ENCODE measurements around the gene SAP25. TPM values are rescaled to one million over a fixed set of nuclear protein-coding genes. Genes with fewer than 3 reads are reported as not detected.
A peak's percentile ranks its signal among the peaks of the same experiment; 100 is the strongest.

Gene SAP25
- total RNA-seq, 1 experiment from 2014 or later: 4.4 TPM

- Histone ChIP-seq H3K36me3 (ENCODE audit: control insufficient read depth in 1 of 2, insufficient read depth in 2 of 2, low read length in 2 of 2) (peaks cover 8 to 9% of the 10 kb centered on the region in 2 experiments; a peak in 3 of 4 replicates), H2AFZ (ENCODE audit: low read depth, low read length, poor library complexity, severe bottlenecking) (no peak overlapping the region), H3K79me2 (ENCODE audit: insufficient read depth, low read length) (peaks cover 11% of the 10 kb centered on the region; the same call in 1 of the 2 replicates), H3K9me3 (ENCODE audit: control insufficient read depth in 1 of 2, insufficient read depth in 1 of 2, low read depth in 1 of 2, low read length in 2 of 2) (no peaks in the 10 kb centered on the region), H3K27me3 (ENCODE audit: insufficient read depth, low read length) (no peaks in the 10 kb centered on the region), H3K4me3 (replicated peaks in 1 of 2; ENCODE audit: low read depth in 1 of 2, low read length in 2 of 2) (no peak overlapping the region), H3K27ac (ENCODE audit: low read depth, low read length) (peak overlapping the region; percentile 1; the same call in 1 of the 2 replicates), H3K4me1 (ENCODE audit: control insufficient read depth in 1 of 2, insufficient read depth in 2 of 2, low read length in 2 of 2) (peaks cover 2 to 22% of the 10 kb centered on the region in 2 experiments; a peak in 3 of 4 replicates), H4K20me1 (ENCODE audit: insufficient read depth) (no peaks in the 10 kb centered on the region), H3K9me2 (ENCODE audit: insufficient read depth) (no peaks in the 10 kb centered on the region), H3K9ac (ENCODE audit: low read length) (no peak overlapping the region), H3K4me2 (ENCODE audit: low read length) (peak overlapping the region; percentile 88; the same call in 1 of the 2 replicates)
- DNase-seq (ENCODE audit: low read depth, low spot score) (no peak), ATAC-seq (no peak)
- POLR2A ChIA-PET: no interaction called here
- TF ChIP-seq EZH2 (IDR thresholded peaks at IDR 0.05): no peak
- BruUV-seq (replicated peaks): TSS peak; percentile 18
- CTCF ChIA-PET: no interaction called here
- intact Hi-C loops (cut with micrococcal nuclease): no loop called here
- RAD21 ChIA-PET (ENCODE audit: low non-redundant PET in 1 of 2, low total read pairs in 2 of 2, uncharacterized antibody in 2 of 2, unreplicated experiment in 2 of 2): no interaction called here
Observed at GRCh38 chr7:100583132-100584053, 9.7 kb upstream of the SAP25 start.

- no TSS peak for BruUV-seq (replicated peaks)
- Histone ChIP-seq H4K20me1 (ENCODE audit: insufficient read depth) (no peaks in the 10 kb centered on the region), H3K36me3 (ENCODE audit: control insufficient read depth in 1 of 2, insufficient read depth in 2 of 2, low read length in 2 of 2) (peaks cover 8 to 9% of the 10 kb centered on the region in 2 experiments; a peak in 3 of 4 replicates), H3K9ac (ENCODE audit: low read length) (no peak overlapping the region), H2AFZ (ENCODE audit: low read depth, low read length, poor library complexity, severe bottlenecking) (no peak overlapping the region), H3K27ac (ENCODE audit: low read depth, low read length) (no peak overlapping the region), H3K79me2 (ENCODE audit: insufficient read depth, low read length) (peaks cover 11% of the 10 kb centered on the region; the same call in 1 of the 2 replicates), H3K9me3 (ENCODE audit: control insufficient read depth in 1 of 2, insufficient read depth in 1 of 2, low read depth in 1 of 2, low read length in 2 of 2) (no peaks in the 10 kb centered on the region), H3K27me3 (ENCODE audit: insufficient read depth, low read length) (no peaks in the 10 kb centered on the region), H3K4me1 (ENCODE audit: control insufficient read depth in 1 of 2, insufficient read depth in 2 of 2, low read length in 2 of 2) (peaks cover 2 to 22% of the 10 kb centered on the region in 2 experiments; a peak in 2 of 4 replicates), H3K4me3 (replicated peaks in 1 of 2; ENCODE audit: low read depth in 1 of 2, low read length in 2 of 2) (no peak overlapping the region), H3K4me2 (ENCODE audit: low read length) (no peak overlapping the region), H3K9me2 (ENCODE audit: insufficient read depth) (no peaks in the 10 kb centered on the region)
- DNase-seq (ENCODE audit: low read depth, low spot score) (no peak), ATAC-seq (no peak)
- CTCF ChIA-PET: no interaction called here
- RAD21 ChIA-PET (ENCODE audit: low non-redundant PET in 1 of 2, low total read pairs in 2 of 2, uncharacterized antibody in 2 of 2, unreplicated experiment in 2 of 2): no interaction called here
- POLR2A ChIA-PET: no interaction called here
- intact Hi-C loops (cut with micrococcal nuclease): no loop called here
- TF ChIP-seq ZFX (IDR thresholded peaks at IDR 0.05) (no peak), SIN3A (IDR thresholded peaks at IDR 0.05; ENCODE audit: low read depth) (no peak), EZH2 (IDR thresholded peaks at IDR 0.05) (no peak), SP1 (IDR thresholded peaks at IDR 0.05; ENCODE audit: low read depth) (no peak), POLR2AphosphoS5 (IDR thresholded peaks at IDR 0.05; ENCODE audit: low read depth, low read length) (no peak), TCF7L2 (IDR thresholded peaks at IDR 0.05; ENCODE audit: borderline replicate concordance, extremely low read depth, insufficient read depth, insufficient read length) (no peak), ATF3 (IDR thresholded peaks at IDR 0.05) (no peak), POLR2A (IDR thresholded peaks at IDR 0.05; ENCODE audit: borderline replicate concordance, extremely low read depth, insufficient read depth, insufficient read length) (no peak), ELF1 (IDR thresholded peaks at IDR 0.05; ENCODE audit: borderline replicate concordance, low read depth) (no peak), EGR1 (IDR thresholded peaks at IDR 0.05; ENCODE audit: low read depth) (no peak), YY1 (IDR thresholded peaks at IDR 0.05; ENCODE audit: extremely low read depth, insufficient replicate concordance, low read depth, low read length) (no peak), CEBPB (IDR thresholded peaks at IDR 0.05; ENCODE audit: low read depth) (no peak)
- TF ChIP-seq, protein P1, sequence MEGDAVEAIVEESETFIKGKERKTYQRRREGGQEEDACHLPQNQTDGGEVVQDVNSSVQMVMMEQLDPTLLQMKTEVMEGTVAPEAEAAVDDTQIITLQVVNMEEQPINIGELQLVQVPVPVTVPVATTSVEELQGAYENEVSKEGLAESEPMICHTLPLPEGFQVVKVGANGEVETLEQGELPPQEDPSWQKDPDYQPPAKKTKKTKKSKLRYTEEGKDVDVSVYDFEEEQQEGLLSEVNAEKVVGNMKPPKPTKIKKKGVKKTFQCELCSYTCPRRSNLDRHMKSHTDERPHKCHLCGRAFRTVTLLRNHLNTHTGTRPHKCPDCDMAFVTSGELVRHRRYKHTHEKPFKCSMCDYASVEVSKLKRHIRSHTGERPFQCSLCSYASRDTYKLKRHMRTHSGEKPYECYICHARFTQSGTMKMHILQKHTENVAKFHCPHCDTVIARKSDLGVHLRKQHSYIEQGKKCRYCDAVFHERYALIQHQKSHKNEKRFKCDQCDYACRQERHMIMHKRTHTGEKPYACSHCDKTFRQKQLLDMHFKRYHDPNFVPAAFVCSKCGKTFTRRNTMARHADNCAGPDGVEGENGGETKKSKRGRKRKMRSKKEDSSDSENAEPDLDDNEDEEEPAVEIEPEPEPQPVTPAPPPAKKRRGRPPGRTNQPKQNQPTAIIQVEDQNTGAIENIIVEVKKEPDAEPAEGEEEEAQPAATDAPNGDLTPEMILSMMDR (IDR thresholded peaks at IDR 0.05 in 2 of 3, conservative IDR thresholded peaks at IDR 0.05 in 1 of 3; ENCODE audit: borderline replicate concordance in 1 of 3, insufficient read depth in 1 of 3, low read depth in 2 of 3, low read length in 2 of 3): no peak
- TF ChIP-seq, protein P2, sequence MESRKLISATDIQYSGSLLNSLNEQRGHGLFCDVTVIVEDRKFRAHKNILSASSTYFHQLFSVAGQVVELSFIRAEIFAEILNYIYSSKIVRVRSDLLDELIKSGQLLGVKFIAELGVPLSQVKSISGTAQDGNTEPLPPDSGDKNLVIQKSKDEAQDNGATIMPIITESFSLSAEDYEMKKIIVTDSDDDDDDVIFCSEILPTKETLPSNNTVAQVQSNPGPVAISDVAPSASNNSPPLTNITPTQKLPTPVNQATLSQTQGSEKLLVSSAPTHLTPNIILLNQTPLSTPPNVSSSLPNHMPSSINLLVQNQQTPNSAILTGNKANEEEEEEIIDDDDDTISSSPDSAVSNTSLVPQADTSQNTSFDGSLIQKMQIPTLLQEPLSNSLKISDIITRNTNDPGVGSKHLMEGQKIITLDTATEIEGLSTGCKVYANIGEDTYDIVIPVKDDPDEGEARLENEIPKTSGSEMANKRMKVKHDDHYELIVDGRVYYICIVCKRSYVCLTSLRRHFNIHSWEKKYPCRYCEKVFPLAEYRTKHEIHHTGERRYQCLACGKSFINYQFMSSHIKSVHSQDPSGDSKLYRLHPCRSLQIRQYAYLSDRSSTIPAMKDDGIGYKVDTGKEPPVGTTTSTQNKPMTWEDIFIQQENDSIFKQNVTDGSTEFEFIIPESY (IDR thresholded peaks at IDR 0.05; ENCODE audit: extremely low read depth, insufficient replicate concordance, low read length): no peak
Observed at GRCh38 chr7:100582650-100583049, 8.9 kb upstream of the SAP25 start.

Measured in HCT116 (cell line).